Measurements from ENCODE around the gene DAZAP1.
"Not testable (repeated sequence)": the region's sequence is repeated elsewhere in the genome, so short reads cannot be mapped to it uniquely, and the experiment has no call there.

The DAZAP1 gene

GRCh38 chr19:1410136-1410786 is 2.9 kb downstream of the DAZAP1 start:
- DNase-seq (ENCODE audit: low read depth, low spot score) = no peak

- no peak for DNase-seq (ENCODE audit: low read depth, low spot score)
These were observed 3.4 kb downstream of the DAZAP1 start for GRCh38 chr19:1410789-1411188.

GRCh38 chr19:1411255-1412191 is 4.1 kb downstream of the DAZAP1 start:
- no peak for DNase-seq (ENCODE audit: low read depth, low spot score)

GRCh38 chr19:1412323-1412923 is 5.0 kb downstream of the DAZAP1 start:
- no peak for DNase-seq (ENCODE audit: low read depth, low spot score)

- DNase-seq (ENCODE audit: low read depth, low spot score) = no peak
These were observed 5.8 kb downstream of the DAZAP1 start for GRCh38 chr19:1412995-1413800.

- no peak for DNase-seq (ENCODE audit: low read depth, low spot score)
These were observed 8.8 kb downstream of the DAZAP1 start for GRCh38 chr19:1416014-1416841.

GRCh38 chr19:1417145-1417544 is 9.8 kb downstream of the DAZAP1 start:
- DNase-seq (ENCODE audit: low read depth, low spot score) = no peak

GRCh38 chr19:1417681-1418495 is 10.5 kb downstream of the DAZAP1 start:
- DNase-seq (ENCODE audit: low read depth, low spot score) = no peak

- no peak for DNase-seq (ENCODE audit: low read depth, low spot score)
These were observed 11.1 kb downstream of the DAZAP1 start for GRCh38 chr19:1418496-1418775.

- DNase-seq (ENCODE audit: low read depth, low spot score) = no peak
These were observed 11.8 kb downstream of the DAZAP1 start for GRCh38 chr19:1418951-1419738.

GRCh38 chr19:1420085-1420484 is 12.7 kb downstream of the DAZAP1 start:
- not testable (repeated sequence) for DNase-seq (ENCODE audit: low read depth, low spot score)

GRCh38 chr19:1420590-1420989 is 13.2 kb downstream of the DAZAP1 start:
- DNase-seq (ENCODE audit: low read depth, low spot score) = no peak

- no peak for DNase-seq (ENCODE audit: low read depth, low spot score)
These were observed 14.0 kb downstream of the DAZAP1 start for GRCh38 chr19:1421218-1421957.

GRCh38 chr19:1421958-1422305 is 14.5 kb downstream of the DAZAP1 start:
- DNase-seq (ENCODE audit: low read depth, low spot score) = no peak

- no peak for DNase-seq (ENCODE audit: low read depth, low spot score)
These were observed 15.0 kb downstream of the DAZAP1 start for GRCh38 chr19:1422360-1422759.

- DNase-seq (ENCODE audit: low read depth, low spot score) = no peak
These were observed 15.6 kb downstream of the DAZAP1 start for GRCh38 chr19:1422943-1423342.

GRCh38 chr19:1423436-1424191 is 16.2 kb downstream of the DAZAP1 start:
- no peak for DNase-seq (ENCODE audit: low read depth, low spot score)

All from brain pericyte (primary cell).